Esophagus squamous epithelium (tissue), 4 donors: Measurements from ENCODE around the gene INTS2.

Experiments
- POLR2A ChIP-seq, 4 donors: fragments of 450-650 bp; IDR thresholded peaks; one replicate each; pipeline ENCODE4 v1.6.1; 2017; ENCODE audit warnings: antibody characterized with exemption in 4 of 4, mild to moderate bottlenecking in 4 of 4, moderate library complexity in 3 of 4
- TF ChIP-seq, protein P1 (sequence below), 6 experiments: fragments of 450-650 bp in 4 of 6; fragments of 200-600 bp in 2 of 6; sonication (generic) in 2 of 6; IDR thresholded peaks; one replicate each; pipeline ENCODE4 v1.5.1; 2016 to 2019; ENCODE audit warnings: antibody characterized with exemption in 6 of 6, mild to moderate bottlenecking in 4 of 6, moderate library complexity in 4 of 6

DNA sequence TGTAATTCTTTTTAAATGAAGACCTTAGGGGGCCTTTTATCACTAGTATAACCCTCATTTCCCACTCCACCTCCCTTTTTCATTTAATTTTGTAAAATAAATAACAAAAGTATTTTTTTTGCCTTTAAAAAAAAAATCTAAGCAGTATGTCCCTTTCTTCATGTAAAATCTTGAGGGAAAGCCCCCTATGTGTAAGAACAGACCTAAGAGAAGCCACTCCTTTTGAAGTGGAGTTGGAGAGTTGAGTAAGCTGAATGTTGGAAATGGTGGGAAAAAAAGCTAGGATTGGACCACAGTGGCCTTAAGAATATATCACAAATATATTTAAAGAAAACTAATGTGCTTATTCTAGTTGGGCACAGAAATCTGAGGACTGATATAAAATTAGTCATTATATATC, 44.5 kb upstream of the INTS2 start:
- TF ChIP-seq, protein P1, sequence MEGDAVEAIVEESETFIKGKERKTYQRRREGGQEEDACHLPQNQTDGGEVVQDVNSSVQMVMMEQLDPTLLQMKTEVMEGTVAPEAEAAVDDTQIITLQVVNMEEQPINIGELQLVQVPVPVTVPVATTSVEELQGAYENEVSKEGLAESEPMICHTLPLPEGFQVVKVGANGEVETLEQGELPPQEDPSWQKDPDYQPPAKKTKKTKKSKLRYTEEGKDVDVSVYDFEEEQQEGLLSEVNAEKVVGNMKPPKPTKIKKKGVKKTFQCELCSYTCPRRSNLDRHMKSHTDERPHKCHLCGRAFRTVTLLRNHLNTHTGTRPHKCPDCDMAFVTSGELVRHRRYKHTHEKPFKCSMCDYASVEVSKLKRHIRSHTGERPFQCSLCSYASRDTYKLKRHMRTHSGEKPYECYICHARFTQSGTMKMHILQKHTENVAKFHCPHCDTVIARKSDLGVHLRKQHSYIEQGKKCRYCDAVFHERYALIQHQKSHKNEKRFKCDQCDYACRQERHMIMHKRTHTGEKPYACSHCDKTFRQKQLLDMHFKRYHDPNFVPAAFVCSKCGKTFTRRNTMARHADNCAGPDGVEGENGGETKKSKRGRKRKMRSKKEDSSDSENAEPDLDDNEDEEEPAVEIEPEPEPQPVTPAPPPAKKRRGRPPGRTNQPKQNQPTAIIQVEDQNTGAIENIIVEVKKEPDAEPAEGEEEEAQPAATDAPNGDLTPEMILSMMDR (IDR thresholded peaks at IDR 0.05) = no peak
- no peak for TF ChIP-seq POLR2A (IDR thresholded peaks at IDR 0.05)
